HepG2 (cell line): ENCODE measurements around the gene SPRY1. TPM values are rescaled to one million over a fixed set of nuclear protein-coding genes. Genes with fewer than 3 reads are reported as not detected.
A peak's percentile ranks its signal among the peaks of the same experiment; 100 is the strongest.

Experiments
- ATAC-seq: fragments of 200-7000 bp; cut with Tn5 transposase; 3 replicates; pipeline ENCODE4 v1.9.1; 2020; ENCODE audit warnings: mild to moderate bottlenecking, moderate library complexity
- BruUV-seq: library from RNA; stranded (reverse); fragments of 400-500 nt; replicated peaks from 2 replicates; lab custom pipeline; 2021; lab: Mats Ljungman, UMichigan
- CTCF ChIA-PET: fragments of 300-600 bp; formaldehyde crosslinking; extraction: SDS; loops from one replicate; lab custom pipeline; 2021; ENCODE audit warnings: low total read pairs, inconsistent platforms, low intra/inter-chr PET ratio; lab: Yijun Ruan, JAX
- POLR2A ChIA-PET: fragments of 350-600 bp; sonication (Branson Sonifier 250); formaldehyde crosslinking; loops from one replicate; lab custom pipeline; 2020; ENCODE audit warnings: antibody characterized with exemption, inconsistent platforms; lab: Yijun Ruan, JAX
- DNase-seq: peaks from one replicate; pipeline ENCODE4 v3.0.0-alpha.2; 2015; ENCODE audit warnings: low spot score
- FAIRE-seq: peaks from 3 replicates; lab custom pipeline; 2011; peaks lifted over from hg19 to GRCh38; lab: Jason Lieb, UNC
- H2AFZ ChIP-seq: one replicate; pipeline ENCODE4 v1.6.1; 2011; ENCODE audit warnings: low read length, inconsistent platforms
- H3K27ac ChIP-seq: fragments of 300-600 bp; 3 replicates; pipeline ENCODE4 v1.8.0; 2011; ENCODE audit warnings: mixed run types, mild to moderate bottlenecking, mixed read lengths, low read length, inconsistent platforms; ENCODE audit not compliant: insufficient read depth; ENCODE audit errors: extremely low read length
- H3K27me3 ChIP-seq, 2 experiments: fragments of 200-600 bp in 1 of 2; 2 replicates in 1 of 2; 3 replicates in 1 of 2; pipeline versions ENCODE4 v1.6.0 to v1.8.0; 2011; ENCODE audit warnings: low read length in 2 of 2, mild to moderate bottlenecking in 2 of 2, moderate library complexity in 2 of 2, inconsistent platforms in 1 of 2; ENCODE audit not compliant: insufficient read depth in 2 of 2, control insufficient read depth in 1 of 2
- H3K36me3 ChIP-seq, 2 experiments: fragments of 200-600 bp in 1 of 2; replicated peaks in 1 of 2; 2 replicates in 1 of 2; 3 replicates in 1 of 2; pipeline versions ENCODE4 v1.5.1 to v1.8.0; 2011; ENCODE audit warnings: low read length in 2 of 2, inconsistent platforms in 1 of 2; ENCODE audit not compliant: insufficient read depth in 2 of 2, control insufficient read depth in 1 of 2
- H3K4me1 ChIP-seq: 2 replicates; pipeline ENCODE4 v1.5.1; 2012; ENCODE audit warnings: low read length, inconsistent platforms; ENCODE audit not compliant: insufficient read depth
- H3K4me2 ChIP-seq: 2 replicates; pipeline ENCODE4 v1.6.0; 2011; ENCODE audit warnings: low read depth, low read length, inconsistent platforms
- H3K4me3 ChIP-seq, 3 experiments: fragments of 200-600 bp in 1 of 3; sonication (generic), shearing (Covaris generic) in 1 of 3; replicated peaks in 1 of 3; 2 replicates each; pipeline ENCODE4 v1.5.1; 2011 to 2016; ENCODE audit warnings: low read length in 3 of 3, inconsistent platforms in 2 of 3, low read depth in 2 of 3, mild to moderate bottlenecking in 2 of 3, control low read depth in 1 of 3, mixed read lengths in 1 of 3; ENCODE audit not compliant: insufficient read depth in 1 of 3
- H3K79me2 ChIP-seq: one replicate; pipeline ENCODE4 v1.6.1; 2011; ENCODE audit warnings: low read length, inconsistent platforms; ENCODE audit not compliant: insufficient read depth
- H3K9ac ChIP-seq: 2 replicates; pipeline ENCODE4 v1.6.0; 2011; ENCODE audit warnings: mild to moderate bottlenecking, low read depth, low read length, inconsistent platforms; ENCODE audit not compliant: insufficient read depth
- H3K9me3 ChIP-seq: 2 replicates; pipeline ENCODE4 v1.5.1; 2012; ENCODE audit warnings: mild to moderate bottlenecking, low read length
- H4K20me1 ChIP-seq: 2 replicates; pipeline ENCODE4 v1.6.0; 2011; ENCODE audit warnings: inconsistent platforms, mild to moderate bottlenecking, low read length, moderate library complexity; ENCODE audit not compliant: insufficient read depth
- AGO2 ChIP-seq: fragments of 200-400 bp; formaldehyde crosslinking; optimal IDR thresholded peaks from 2 replicates; pipeline ENCODE3; 2017; ENCODE audit warnings: mild to moderate bottlenecking, low read depth, low read length, moderate library complexity
- CREB3 ChIP-seq: sonication (generic); formaldehyde crosslinking; IDR thresholded peaks from 2 replicates; pipeline ENCODE4 v1.5.0; 2020; ENCODE audit warnings: missing genetic modification reagents
- KIAA2018 ChIP-seq: sonication (generic); formaldehyde crosslinking; IDR thresholded peaks from 2 replicates; pipeline ENCODE4 v1.5.0; 2020; ENCODE audit warnings: mild to moderate bottlenecking, missing genetic modification reagents, borderline replicate concordance
- POLR2AphosphoS5 ChIP-seq: IDR thresholded peaks from 2 replicates; pipeline ENCODE4 v1.6.1; 2012; ENCODE audit warnings: low read depth, low read length
- POLR2G ChIP-seq: fragments of 200-400 bp; formaldehyde crosslinking; IDR thresholded peaks from 2 replicates; pipeline ENCODE4 v1.6.1; 2018; ENCODE audit warnings: mild to moderate bottlenecking, low read depth, low read length, moderate library complexity
- RBFOX2 ChIP-seq: fragments of 200-400 bp; formaldehyde crosslinking; IDR thresholded peaks from 2 replicates; pipeline ENCODE4 v1.6.1; 2017; ENCODE audit warnings: low read depth, mild to moderate bottlenecking, low read length
- RBM22 ChIP-seq: fragments of 200-400 bp; formaldehyde crosslinking; optimal IDR thresholded peaks from 2 replicates; pipeline ENCODE3; 2017; ENCODE audit warnings: mild to moderate bottlenecking, low read length, moderate library complexity
- SMAD3 ChIP-seq: sonication (generic); formaldehyde crosslinking; IDR thresholded peaks from 2 replicates; pipeline ENCODE4 v1.4.0; 2020; ENCODE audit warnings: missing genetic modification reagents
- ZC3H13 ChIP-seq: sonication (generic); formaldehyde crosslinking; IDR thresholded peaks from 2 replicates; pipeline ENCODE4 v1.8.1; 2023; ENCODE audit warnings: mild to moderate bottlenecking, missing genetic modification reagents, moderate library complexity
- WGBS: methylation state at CpG from one replicate; pipeline ENCODE4 v1.1.6; 2017; ENCODE audit warnings: low lambda C conversion rate; 5-methylcytosine and 5-hydroxymethylcytosine counted together
- in situ Hi-C: cut with HindIII; loops from 2 replicates; pipeline ENCODE4 v1.10.0; 2017; ENCODE audit warnings: low pct_unique_long_range_greater_than_20kb; ENCODE audit not compliant: extremely low pct_ligation_motif_present
- intact Hi-C: fragments of 100-400 bp; cut with micrococcal nuclease; formaldehyde crosslinking; loops from one replicate; pipeline ENCODE4 v1.10.0; 2022; ENCODE audit not compliant: unreplicated experiment
- polyA plus RNA-seq, 8 experiments: library from polyadenylated mRNA; depleted of rRNA in 3 of 8; stranded (reverse) in 7 of 8; unstranded in 1 of 8; fragments of >200 nt; fragmentation: Illumina TruSeq in 4 of 8; extraction: Trizol in 4 of 8; gene quantifications; 2 replicates each; pipeline versions ENCODE4 v1.2.1 to v1.2.3, GENCODE V29; 2011 to 2016; ENCODE audit warnings: low read depth in 4 of 8, missing spikeins in 1 of 8, mixed read lengths in 1 of 8; ENCODE audit not compliant: insufficient read depth in 1 of 8
- total RNA-seq, 5 experiments: library from RNA; depleted of rRNA; stranded (reverse); fragments of >200 nt; fragmentation: Illumina TruSeq; extraction: Trizol; gene quantifications; 2 replicates each; pipeline ENCODE4 v1.2.3, GENCODE V29; 2016; ENCODE audit warnings: low read depth in 1 of 5

Gene SPRY1
- total and polyA plus RNA-seq, 2 of the 13 experiments (the other 11 are each of a cell fraction or from before 2014, with no cell fraction given) = 24.7 to 33.4 TPM

DNA sequence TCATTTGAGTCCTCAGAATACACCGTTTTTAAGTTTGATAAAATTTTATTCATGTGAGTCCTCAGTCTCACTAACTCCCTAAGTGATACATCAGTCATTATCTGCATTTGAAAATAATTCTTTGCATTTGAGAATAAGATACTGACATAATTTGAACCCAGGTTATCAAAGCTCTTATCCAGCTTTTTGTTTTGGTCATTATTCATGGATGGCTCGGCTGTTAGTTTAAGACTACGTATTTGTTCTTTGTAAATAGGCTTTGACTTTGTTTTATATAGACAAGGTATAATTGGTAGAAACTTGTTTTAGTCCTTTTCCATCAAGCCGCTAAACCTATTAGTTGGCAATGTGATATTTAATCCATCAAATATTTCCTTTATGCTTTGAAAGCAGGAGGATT is 7.9 kb downstream of the SPRY1 start (continued):
- no peak for TF ChIP-seq KIAA2018 (CRISPR knock-in tag)
- TF ChIP-seq, all 625 proteins: peak for 3

DNA sequence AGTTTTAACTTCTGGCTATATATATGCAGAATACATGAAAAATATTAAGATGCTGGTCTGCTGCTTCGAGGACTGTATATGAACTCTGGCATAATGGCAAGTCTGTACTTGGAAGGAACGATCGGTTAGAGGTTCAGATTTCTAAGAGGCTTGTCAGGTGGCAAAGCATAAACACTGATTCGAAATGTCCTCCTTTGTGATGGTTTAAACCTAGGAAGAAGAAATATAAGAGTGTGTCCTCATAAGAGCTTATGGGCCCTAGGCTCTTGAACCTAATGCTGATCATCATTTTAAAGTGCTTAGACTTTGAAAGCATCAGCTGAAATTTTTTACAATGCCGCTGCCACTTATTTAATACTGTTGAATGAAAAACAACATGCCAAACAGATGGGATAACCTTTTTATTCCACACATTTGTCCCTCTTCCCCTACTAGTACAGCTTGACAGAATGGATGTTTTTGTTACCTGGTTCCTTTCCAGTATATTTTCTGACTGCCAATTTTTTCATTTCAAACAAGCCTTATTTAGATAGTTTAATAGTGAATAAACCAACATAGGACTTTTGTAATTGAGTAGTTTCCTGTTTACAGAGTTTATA is 8.8 kb downstream of the SPRY1 start:
- no peak overlapping the region for H3K4me3 ChIP-seq
- ATAC-seq (no peak), FAIRE-seq (no peak), DNase-seq (no peak)
- intact Hi-C loops = loop anchor here (2.0 kb wide), 1 partner anchor 99 kb away; no protein-coding TSS in a partner anchor
- H4K20me1 ChIP-seq = peaks cover 44% of the 10 kb centered on the region
- peaks cover 93% of the 10 kb centered on the region for H3K4me1 ChIP-seq
- CTCF ChIA-PET = no interaction called here
- peaks cover 13 to 25% of the 10 kb centered on the region in 2 experiments for H3K36me3 ChIP-seq
- H3K27me3 ChIP-seq = no peaks in the 10 kb centered on the region
- peaks cover 58% of the 10 kb centered on the region for H3K79me2 ChIP-seq
- H3K9me3 ChIP-seq = no peaks in the 10 kb centered on the region
- BruUV-seq = no TSS peak
- no peak overlapping the region for H3K9ac ChIP-seq
- peak; percentile 56; the same call in 1 of the 2 replicates for TF ChIP-seq ZC3H13 (CRISPR knock-in tag)
- TF ChIP-seq AGO2 = peak; percentile 60
- peak; percentile 10; the same call in 1 of the 2 replicates for TF ChIP-seq POLR2AphosphoS5
- peak; percentile 86 for TF ChIP-seq RBM22
- TF ChIP-seq CREB3 (CRISPR knock-in tag) = no peak
- peak; percentile 60; the same call in 1 of the 2 replicates for TF ChIP-seq RBFOX2
- TF ChIP-seq POLR2G = peak; percentile 47; the same call in 1 of the 2 replicates
- TF ChIP-seq SMAD3 (CRISPR knock-in tag) = no peak
- no peak overlapping the region for H3K27ac ChIP-seq
- WGBS = 77% methylated on average over 5 of the region's 5 CpGs
- in situ Hi-C loops = no loop called here
- POLR2A ChIA-PET = no interaction called here
- H2AFZ ChIP-seq = no peak overlapping the region
- H3K4me2 ChIP-seq = peak overlapping the region; percentile 74
